ENCODE results near the gene NDST4. TPM values are rescaled to one million over a fixed set of nuclear protein-coding genes. Genes with fewer than 3 reads are reported as not detected.

The NDST4 gene
- total RNA-seq, 1 donor from 2014 or later, result not detected

DNA sequence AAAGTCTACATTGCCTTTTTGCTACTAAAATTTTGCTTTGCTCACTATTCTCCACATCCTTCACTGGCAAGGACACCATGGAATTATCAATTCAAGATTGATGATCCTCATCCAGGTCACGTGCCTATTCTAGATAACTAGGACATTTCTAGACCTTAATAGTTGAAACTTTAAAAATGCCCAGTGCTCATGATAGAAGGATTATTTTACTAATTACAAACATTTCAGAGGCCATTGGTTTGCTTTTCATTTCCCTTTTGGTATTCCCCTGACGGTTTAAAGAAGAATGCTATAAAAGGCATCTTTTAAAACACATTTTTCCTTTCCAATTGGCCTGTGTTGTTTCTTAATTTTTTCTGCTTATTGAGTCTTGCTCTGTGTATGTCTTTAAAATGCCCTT, 249.4 kb downstream of the NDST4 start:
- intact Hi-C loops (cut with DNase I), result no loop called here
- no peaks in the 10 kb centered on the region for H3K36me3 ChIP-seq
- TF ChIP-seq POLR2AphosphoS5 (IDR thresholded peaks at IDR 0.05; ENCODE audit: insufficient read depth in 1 of 2, low read depth in 1 of 2) (no peak), POLR2A (IDR thresholded peaks at IDR 0.05) (no peak)
- TF ChIP-seq, protein P1, sequence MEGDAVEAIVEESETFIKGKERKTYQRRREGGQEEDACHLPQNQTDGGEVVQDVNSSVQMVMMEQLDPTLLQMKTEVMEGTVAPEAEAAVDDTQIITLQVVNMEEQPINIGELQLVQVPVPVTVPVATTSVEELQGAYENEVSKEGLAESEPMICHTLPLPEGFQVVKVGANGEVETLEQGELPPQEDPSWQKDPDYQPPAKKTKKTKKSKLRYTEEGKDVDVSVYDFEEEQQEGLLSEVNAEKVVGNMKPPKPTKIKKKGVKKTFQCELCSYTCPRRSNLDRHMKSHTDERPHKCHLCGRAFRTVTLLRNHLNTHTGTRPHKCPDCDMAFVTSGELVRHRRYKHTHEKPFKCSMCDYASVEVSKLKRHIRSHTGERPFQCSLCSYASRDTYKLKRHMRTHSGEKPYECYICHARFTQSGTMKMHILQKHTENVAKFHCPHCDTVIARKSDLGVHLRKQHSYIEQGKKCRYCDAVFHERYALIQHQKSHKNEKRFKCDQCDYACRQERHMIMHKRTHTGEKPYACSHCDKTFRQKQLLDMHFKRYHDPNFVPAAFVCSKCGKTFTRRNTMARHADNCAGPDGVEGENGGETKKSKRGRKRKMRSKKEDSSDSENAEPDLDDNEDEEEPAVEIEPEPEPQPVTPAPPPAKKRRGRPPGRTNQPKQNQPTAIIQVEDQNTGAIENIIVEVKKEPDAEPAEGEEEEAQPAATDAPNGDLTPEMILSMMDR (IDR thresholded peaks at IDR 0.05), result no peak
- H3K4me1 ChIP-seq, result no peaks in the 10 kb centered on the region
- no peaks in the 10 kb centered on the region for H3K27me3 ChIP-seq
- no peak overlapping the region for H3K27ac ChIP-seq
- DNase-seq (ENCODE audit: extremely low spot score in 2 of 2), result no peak
- no peak overlapping the region for H3K4me3 ChIP-seq
- H3K9me3 ChIP-seq, result no peaks in the 10 kb centered on the region

DNA sequence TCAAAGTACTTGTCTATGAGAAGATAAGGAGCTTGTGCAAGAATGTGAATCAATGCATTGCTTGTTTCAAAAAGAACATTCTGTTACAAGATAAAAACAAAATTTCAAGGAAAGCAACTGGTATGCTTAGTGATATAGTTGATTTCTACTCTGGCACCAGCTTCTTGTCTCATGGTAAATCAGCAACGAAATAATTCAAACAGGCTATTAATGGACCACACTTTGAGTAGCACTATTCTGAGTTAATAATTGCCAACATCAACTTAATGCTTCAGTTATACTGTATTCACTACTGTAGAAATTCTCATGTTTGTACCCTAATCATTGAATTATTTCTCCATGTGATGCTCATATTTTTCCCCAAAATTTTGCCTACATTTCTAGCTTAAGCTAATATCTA, 252.6 kb downstream of the NDST4 start:
- no peaks in the 10 kb centered on the region for H3K36me3 ChIP-seq
- no peaks in the 10 kb centered on the region for H3K27me3 ChIP-seq
- DNase-seq (ENCODE audit: extremely low spot score in 2 of 2), result no peak
- no peaks in the 10 kb centered on the region for H3K4me1 ChIP-seq
- no peak overlapping the region for H3K4me3 ChIP-seq
- intact Hi-C loops (cut with DNase I), result no loop called here
- H3K27ac ChIP-seq, result no peak overlapping the region
- H3K9me3 ChIP-seq, result no peaks in the 10 kb centered on the region
- TF ChIP-seq POLR2AphosphoS5 (IDR thresholded peaks at IDR 0.05; ENCODE audit: insufficient read depth in 1 of 2, low read depth in 1 of 2), result no peak
- TF ChIP-seq, protein P1 (IDR thresholded peaks at IDR 0.05), result no peak
- no peak for TF ChIP-seq POLR2A (IDR thresholded peaks at IDR 0.05)

DNA sequence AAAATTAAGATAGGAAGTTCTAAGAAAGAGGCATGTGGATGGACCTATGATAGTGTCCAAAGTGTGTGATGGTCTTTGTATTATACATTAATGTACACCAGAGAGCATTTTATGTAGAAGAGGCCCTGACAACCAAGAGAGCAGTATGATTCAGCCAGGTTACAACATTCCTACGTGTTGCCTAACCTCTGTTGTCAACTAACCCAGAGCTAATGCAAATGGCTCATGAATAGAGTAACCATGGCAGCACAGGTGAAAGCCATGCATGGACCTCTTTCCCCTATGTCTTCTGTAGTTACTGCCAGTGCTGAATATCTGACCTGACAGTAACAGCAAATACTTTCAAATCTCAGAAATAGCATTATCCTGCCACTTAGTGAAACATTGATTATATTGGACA, 255.6 kb downstream of the NDST4 start:
- no peaks in the 10 kb centered on the region for H3K36me3 ChIP-seq
- H3K27ac ChIP-seq, result no peak overlapping the region

DNA sequence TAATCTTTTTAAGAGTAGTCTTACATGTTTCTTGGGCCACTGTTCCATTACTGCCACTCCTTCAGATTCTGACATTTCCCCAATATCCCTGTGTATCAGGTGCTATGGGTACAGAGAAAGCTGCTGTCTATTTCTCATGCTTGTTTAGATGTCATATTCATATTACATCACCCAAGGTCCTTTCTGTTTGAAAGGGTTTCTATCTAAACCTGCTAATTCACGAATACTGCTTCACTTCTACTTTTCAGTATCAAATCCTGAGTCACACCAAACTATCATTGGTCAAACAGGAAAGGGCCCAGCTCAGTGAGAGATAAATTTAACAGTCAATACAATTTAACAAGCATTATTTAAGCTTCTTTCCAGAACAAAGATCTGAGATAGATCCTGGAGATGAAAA, 273.4 kb downstream of the NDST4 start:
- no peaks in the 10 kb centered on the region for H3K4me1 ChIP-seq
- H3K9me3 ChIP-seq, result no peaks in the 10 kb centered on the region
- H3K27ac ChIP-seq, result no peak overlapping the region
- no peaks in the 10 kb centered on the region for H3K36me3 ChIP-seq
- TF ChIP-seq, protein P1 (IDR thresholded peaks at IDR 0.05), result no peak
- no peak for TF ChIP-seq POLR2AphosphoS5 (IDR thresholded peaks at IDR 0.05; ENCODE audit: insufficient read depth in 1 of 2, low read depth in 1 of 2)
- TF ChIP-seq POLR2A (IDR thresholded peaks at IDR 0.05), result no peak
- intact Hi-C loops (cut with DNase I), result no loop called here
- no peak overlapping the region for H3K4me3 ChIP-seq
- DNase-seq (ENCODE audit: extremely low spot score in 2 of 2), result no peak
- H3K27me3 ChIP-seq, result no peaks in the 10 kb centered on the region

More for the DNA sequence above, 255.6 kb downstream of the NDST4 start:
- TF ChIP-seq POLR2A (IDR thresholded peaks at IDR 0.05), result no peak
- TF ChIP-seq, protein P1 (IDR thresholded peaks at IDR 0.05), result no peak
- no peak for TF ChIP-seq POLR2AphosphoS5 (IDR thresholded peaks at IDR 0.05; ENCODE audit: insufficient read depth in 1 of 2, low read depth in 1 of 2)
- H3K4me3 ChIP-seq, result no peak overlapping the region
- DNase-seq (ENCODE audit: extremely low spot score in 2 of 2), result no peak
- intact Hi-C loops (cut with DNase I), result no loop called here
- H3K4me1 ChIP-seq, result no peaks in the 10 kb centered on the region
- no peaks in the 10 kb centered on the region for H3K9me3 ChIP-seq
- H3K27me3 ChIP-seq, result no peaks in the 10 kb centered on the region

DNA sequence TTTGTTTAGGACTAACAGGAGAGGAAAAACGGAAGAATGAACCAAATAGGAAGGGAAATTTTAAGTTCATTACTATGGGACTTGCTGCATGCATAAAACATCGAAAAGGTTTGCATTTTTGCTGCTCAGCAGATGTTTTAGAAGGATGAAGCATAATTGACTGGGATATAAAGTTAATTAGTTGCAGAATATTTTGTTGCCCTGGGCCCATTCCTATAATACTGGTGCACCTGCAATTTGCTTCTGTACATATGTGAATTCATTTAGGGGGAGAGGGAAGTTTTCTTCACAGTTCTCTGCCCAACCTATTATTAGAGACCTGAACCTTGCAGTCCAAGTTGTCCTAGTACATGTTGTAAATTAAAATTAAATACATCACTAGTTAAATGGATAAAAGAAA, 282.8 kb downstream of the NDST4 start:
- H3K36me3 ChIP-seq, result no peaks in the 10 kb centered on the region
- TF ChIP-seq POLR2A (IDR thresholded peaks at IDR 0.05) (no peak), POLR2AphosphoS5 (IDR thresholded peaks at IDR 0.05; ENCODE audit: insufficient read depth in 1 of 2, low read depth in 1 of 2) (no peak)
- TF ChIP-seq, protein P1 (IDR thresholded peaks at IDR 0.05), result no peak
- no peak for DNase-seq (ENCODE audit: extremely low spot score in 2 of 2)
- intact Hi-C loops (cut with DNase I), result no loop called here
- H3K9me3 ChIP-seq, result no peaks in the 10 kb centered on the region
- no peaks in the 10 kb centered on the region for H3K27me3 ChIP-seq
- H3K4me3 ChIP-seq, result no peak overlapping the region
- H3K27ac ChIP-seq, result no peak overlapping the region
- no peaks in the 10 kb centered on the region for H3K4me1 ChIP-seq

All from vagina (tissue), 2 donors.